ENCODE data around the gene IL19. TPM values are rescaled to one million over a fixed set of nuclear protein-coding genes. Genes with fewer than 3 reads are reported as not detected.

The IL19 gene
- total RNA-seq: not detected in 2 replicates

GRCh38 chr1:206770531-206771337 is at the start of gene IL19:
IL19 (plus strand) TSS chr1:206770773; CDS start chr1:206836663, 65,890 bp downstream.

GRCh38 chr1:206772243-206772937 is 1.8 kb downstream of the IL19 start, which contains the start of gene IL10:
IL10 (minus strand) TSS chr1:206772494; CDS start chr1:206772435, 59 bp downstream.

GRCh38 chr1:206864939-206865671 is 94.5 kb downstream of the IL19 start, which contains the start of gene IL20:
IL20 (plus strand) TSS chr1:206865623; CDS start chr1:206865853, 230 bp downstream.

Other genes with a start within 250 kb of the IL19 start
- gene EIF2D, start 158.3 kb upstream of the IL19 start, total RNA-seq: 54.1 and 62.4 TPM in 2 replicates
- gene DYRK3, start 135.2 kb upstream of the IL19 start, total RNA-seq: 31.7 and 37.2 TPM in 2 replicates
- 38.3 and 52.4 TPM in 2 replicates for gene MAPKAPK2, start 85.9 kb upstream of the IL19 start, total RNA-seq
- not detected in 2 replicates for gene IL10, start 1.7 kb downstream of the IL19 start, total RNA-seq
- gene IL20, start 94.8 kb downstream of the IL19 start, total RNA-seq: not detected in 2 replicates
- under 0.01 TPM in 1 of 2 replicates, not detected in the other for gene IL24, start 126.7 kb downstream of the IL19 start, total RNA-seq
- gene FCMR, start 151.2 kb downstream of the IL19 start, total RNA-seq: 0.29 TPM in 1 of 2 replicates, not detected in the other
- not detected in 2 replicates for gene PIGR, start 175.7 kb downstream of the IL19 start, total RNA-seq
- gene FCAMR, start 199.7 kb downstream of the IL19 start, total RNA-seq: not detected in 2 replicates

Data from smooth muscle cell of trachea (primary cell).